ENCODE measurements around the gene NXF1.

NXF1 gene

GRCh38 chr11:62805076-62805892 is at the start of gene NXF1:
NXF1 (minus strand) TSS chr11:62805440; CDS start chr11:62805356, 84 bp downstream.
- TF ChIP-seq CTCF (IDR thresholded peaks at IDR 0.05; ENCODE audit: insufficient read depth, low read depth, low read length, missing control alignments): peak; percentile 27
- DNase-seq (ENCODE audit: low read depth): peak; percentile 94

DNA sequence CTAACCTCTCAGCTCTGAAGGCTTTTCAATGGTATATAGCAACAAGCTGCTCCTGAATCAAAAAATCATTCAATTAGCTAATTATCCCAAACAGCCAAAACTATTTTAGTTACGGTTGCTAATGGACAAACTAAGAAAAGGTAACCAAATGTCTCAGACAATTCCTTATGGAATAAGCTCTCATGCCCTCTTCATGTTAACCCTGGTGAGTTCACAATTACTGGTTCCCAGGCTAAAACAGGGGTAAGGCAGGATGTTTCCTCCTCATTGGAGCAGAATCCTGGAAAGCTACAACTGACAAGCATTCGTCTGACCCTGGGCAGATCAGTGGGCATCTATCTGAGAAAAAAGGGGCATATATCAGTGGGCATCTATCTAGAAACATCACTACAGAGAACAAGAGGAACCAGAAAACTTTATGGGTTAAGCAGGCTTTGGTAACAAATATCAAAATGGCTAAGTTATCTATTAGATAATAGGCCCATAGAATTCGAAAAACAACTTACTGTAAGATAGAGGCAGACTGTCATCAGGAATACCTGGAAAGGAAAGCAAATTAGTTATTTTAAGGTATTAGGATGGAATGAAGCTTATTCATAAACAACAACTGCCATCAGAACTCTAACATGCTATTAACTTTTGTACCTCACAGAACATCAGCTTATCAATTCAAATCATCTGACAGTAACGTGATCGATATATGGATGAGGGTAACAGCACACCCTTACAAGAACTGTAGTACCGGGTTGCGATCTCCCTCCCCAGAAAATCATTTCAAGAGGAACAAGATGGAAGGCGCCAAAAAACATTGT is 49.0 kb upstream of the NXF1 start:
- no peak for TF ChIP-seq CTCF (IDR thresholded peaks at IDR 0.05; ENCODE audit: insufficient read depth, low read depth, low read length, missing control alignments)
- DNase-seq (ENCODE audit: low read depth): no peak
- H3K4me3 ChIP-seq (ENCODE audit: low read length): peak overlapping the region; percentile 98

More at GRCh38 chr11:62805076-62805892, at the start of gene NXF1:
- peak within 1 kb of the TSS; percentile 89 for H3K4me3 ChIP-seq (ENCODE audit: low read length)

DNA sequence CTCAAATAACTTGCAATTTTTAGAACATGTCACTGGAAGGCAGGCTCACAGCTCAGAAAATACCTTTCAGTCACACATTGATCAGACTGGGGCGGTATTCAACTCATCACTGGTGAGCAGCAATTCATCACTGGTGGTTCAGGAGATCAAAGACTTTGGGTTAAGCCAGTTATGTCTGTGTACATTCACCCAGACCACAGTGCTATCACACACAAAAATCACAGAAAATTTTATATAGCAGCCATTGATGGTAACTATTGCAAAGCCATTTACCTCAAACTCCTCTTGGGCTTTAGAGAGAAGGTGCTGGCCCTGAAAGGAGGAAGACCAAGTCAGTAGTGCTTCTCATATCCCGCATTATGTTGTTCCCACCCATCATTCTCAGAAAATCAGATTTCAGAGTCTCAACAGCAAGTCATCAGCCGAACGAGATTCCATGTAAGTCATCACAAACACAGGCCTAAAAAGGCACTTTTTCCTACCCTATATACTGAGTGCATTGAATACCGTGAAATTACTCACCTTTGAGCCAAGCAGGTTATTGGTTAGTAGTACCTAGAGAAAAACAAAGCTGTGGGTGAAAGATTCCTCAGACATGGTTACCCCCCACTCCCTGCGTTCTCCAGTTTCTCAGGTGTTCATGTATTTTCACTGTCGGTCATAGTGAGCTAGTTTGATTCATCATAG is 48.2 kb upstream of the NXF1 start:
- no peak for TF ChIP-seq CTCF (IDR thresholded peaks at IDR 0.05; ENCODE audit: insufficient read depth, low read depth, low read length, missing control alignments)
- DNase-seq (ENCODE audit: low read depth): no peak
- peak overlapping the region; percentile 98 for H3K4me3 ChIP-seq (ENCODE audit: low read length)

DNA sequence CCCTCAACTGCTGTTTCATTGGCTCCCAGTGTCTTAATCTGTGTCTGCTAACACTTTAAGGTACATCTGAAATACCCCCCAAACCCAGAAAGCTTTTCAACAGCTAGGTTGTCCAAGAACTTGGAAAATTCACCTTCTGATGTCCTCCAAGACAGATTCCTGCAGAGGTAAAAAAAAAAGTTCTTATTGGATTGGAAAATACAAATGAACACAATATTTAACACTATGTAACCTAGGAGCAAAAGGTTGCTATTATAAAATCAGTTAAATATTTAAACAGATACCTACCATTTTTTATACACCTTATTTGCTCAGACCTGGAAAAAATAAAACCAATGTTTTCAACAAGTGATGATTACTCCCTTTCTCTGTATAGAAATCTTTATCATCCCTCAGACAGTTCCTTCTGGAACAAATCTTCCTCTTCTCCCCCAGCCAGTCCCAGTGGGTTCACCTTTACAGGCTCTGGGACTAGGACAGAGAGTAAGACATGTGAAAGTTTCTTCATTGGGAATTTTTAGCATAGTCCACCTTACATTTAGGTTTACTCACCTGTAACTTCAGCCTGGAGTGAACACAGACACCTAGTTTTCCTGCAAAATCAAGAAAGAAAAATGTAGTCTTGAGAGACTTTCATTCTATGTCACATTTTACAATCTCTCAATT is 47.4 kb upstream of the NXF1 start:
- DNase-seq (ENCODE audit: low read depth): no peak
- no peak for TF ChIP-seq CTCF (IDR thresholded peaks at IDR 0.05; ENCODE audit: insufficient read depth, low read depth, low read length, missing control alignments)

DNA sequence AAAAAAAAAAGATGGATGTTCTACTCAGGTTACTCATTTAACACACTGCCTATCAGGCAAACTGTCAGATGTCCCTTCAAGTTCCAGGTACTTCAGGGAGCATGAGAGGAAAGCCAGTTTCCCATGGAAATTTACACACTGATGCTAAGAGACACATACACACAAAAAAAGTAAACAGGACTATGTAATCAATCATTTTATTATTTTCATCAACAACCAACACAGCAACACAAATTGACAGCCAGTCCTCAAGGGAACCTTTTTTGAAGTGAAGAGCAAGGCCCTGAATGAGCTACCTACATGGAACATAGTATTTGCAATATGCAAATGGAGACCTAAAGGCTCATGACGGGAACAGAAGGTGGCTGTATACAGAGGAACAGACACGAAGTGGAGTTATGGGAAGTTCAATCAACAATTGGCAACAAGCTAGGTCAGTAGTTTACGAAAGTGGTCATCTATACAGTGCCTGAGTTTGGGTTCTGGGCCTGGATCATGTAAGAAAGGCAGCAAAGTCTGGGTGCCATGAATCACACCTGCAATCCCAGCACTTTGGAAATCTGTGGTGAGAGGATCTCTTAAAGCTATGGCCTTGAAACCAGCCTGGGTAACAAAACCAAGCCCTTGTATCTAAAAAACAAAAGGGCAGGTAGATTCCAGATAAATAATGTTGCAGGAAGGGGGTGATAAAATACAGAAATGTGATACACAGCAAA is 46.7 kb upstream of the NXF1 start:
- no peak for TF ChIP-seq CTCF (IDR thresholded peaks at IDR 0.05; ENCODE audit: insufficient read depth, low read depth, low read length, missing control alignments)
- no peak overlapping the region for H3K4me3 ChIP-seq (ENCODE audit: low read length)
- no peak for DNase-seq (ENCODE audit: low read depth)

More for the DNA sequence above, 47.4 kb upstream of the NXF1 start:
- peak overlapping the region; percentile 98 for H3K4me3 ChIP-seq (ENCODE audit: low read length)
